ENCODE results near the gene MC2R. TPM values are rescaled to one million over a fixed set of nuclear protein-coding genes. Genes with fewer than 3 reads are reported as not detected.
"Not testable (repeated sequence)": the region's sequence is repeated elsewhere in the genome, so short reads cannot be mapped to it uniquely, and the experiment has no call there.

The MC2R gene
- total RNA-seq, 1 experiment from 2014 or later: not detected

DNA sequence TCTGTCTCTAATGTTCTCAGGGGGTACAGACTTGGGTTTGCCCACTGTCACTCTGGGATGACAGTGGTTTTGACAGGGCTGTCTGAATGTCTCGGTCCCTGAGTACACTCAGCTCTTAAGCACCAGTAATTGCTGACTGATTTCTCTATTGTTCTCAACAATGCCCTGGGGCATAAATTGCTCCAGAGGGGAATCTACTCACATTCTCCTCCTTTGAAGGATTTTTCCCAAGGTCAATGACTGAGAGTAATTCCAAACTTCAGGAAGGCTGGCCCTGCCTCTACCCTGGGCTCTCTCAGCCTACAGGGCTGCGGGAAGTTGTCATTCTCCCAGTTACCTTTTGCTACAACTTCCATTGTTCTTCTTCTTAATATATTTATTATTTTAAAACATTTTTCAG is 36.5 kb downstream of the MC2R start:
- Histone ChIP-seq H3K4me1 (no peaks in the 10 kb centered on the region), H3K4me3 (no peak overlapping the region), H3K27ac (no peak overlapping the region), H3K36me3 (no peaks in the 10 kb centered on the region), H3K9me3 (replicated peaks) (no peaks in the 10 kb centered on the region), H3K27me3 (no peaks in the 10 kb centered on the region)
- no peak for DNase-seq

DNA sequence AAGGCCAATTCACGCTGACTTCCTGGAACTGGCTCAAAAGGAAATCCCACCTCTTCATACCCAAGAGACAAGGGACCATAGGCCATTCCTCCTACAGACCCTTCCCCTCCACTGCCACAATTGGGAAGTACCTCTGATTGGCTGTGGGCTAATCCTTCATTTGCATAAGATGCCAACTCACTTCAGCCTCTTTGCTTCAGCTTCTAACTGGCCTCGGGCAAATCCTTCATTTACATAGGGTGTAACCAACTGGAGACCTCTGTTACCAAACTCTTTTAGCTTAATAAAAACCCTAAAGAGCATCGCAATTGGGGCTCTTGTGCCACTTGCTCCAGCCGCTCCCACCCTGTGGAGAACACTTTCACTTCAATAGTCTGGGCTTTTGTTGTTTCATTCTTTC is 38.2 kb downstream of the MC2R start:
- Histone ChIP-seq H3K27ac (no peak overlapping the region), H3K27me3 (no peaks in the 10 kb centered on the region), H3K36me3 (no peaks in the 10 kb centered on the region), H3K4me3 (no peak overlapping the region), H3K4me1 (no peaks in the 10 kb centered on the region), H3K9me3 (replicated peaks) (no peaks in the 10 kb centered on the region)
- DNase-seq: peak in 1 of 2 experiments; percentile 3

DNA sequence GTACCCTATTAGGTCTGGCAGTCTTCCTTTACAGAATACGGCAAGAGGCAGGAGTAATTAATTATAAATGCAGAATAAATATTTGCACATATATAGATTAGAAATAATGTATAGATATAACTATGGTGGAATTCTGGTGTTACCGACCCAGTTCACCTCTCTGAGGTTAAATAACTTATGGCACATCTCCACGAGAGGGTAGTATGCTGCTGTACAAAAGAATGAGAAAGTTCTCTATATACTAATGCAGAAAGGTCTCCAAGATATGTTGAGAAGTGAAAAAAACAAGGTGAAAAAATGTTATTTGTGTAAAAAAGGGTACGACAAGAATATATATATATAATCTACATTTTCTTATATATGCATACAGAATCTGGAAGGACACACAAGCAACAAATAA is 40.8 kb downstream of the MC2R start:
- no peaks in the 10 kb centered on the region for H3K4me1 ChIP-seq
- H3K4me3 ChIP-seq: no peak overlapping the region
- DNase-seq: no peak

DNA sequence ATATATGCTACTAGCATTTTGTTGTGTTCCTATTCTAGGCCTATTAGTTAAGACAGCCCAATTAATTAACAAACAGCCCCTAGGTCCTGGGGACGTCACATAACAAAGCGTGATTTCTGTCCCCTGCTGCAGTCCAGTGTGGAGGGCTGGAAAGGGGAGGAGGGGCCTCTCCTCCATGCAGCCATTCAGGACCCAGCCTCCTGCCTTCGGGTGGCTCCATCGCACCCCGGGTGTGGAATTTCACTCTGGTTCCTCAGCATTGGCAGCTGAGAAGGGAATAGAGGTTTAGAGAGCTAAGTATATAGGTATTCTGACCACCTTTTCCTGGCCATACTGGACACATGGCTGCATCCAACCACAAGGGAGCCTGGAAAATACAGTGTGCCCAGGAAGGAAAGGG is 42.4 kb downstream of the MC2R start:
- Histone ChIP-seq H3K27ac (no peak overlapping the region), H3K27me3 (no peaks in the 10 kb centered on the region), H3K4me1 (no peaks in the 10 kb centered on the region), H3K4me3 (no peak overlapping the region), H3K9me3 (replicated peaks) (no peaks in the 10 kb centered on the region), H3K36me3 (no peaks in the 10 kb centered on the region)
- no peak for DNase-seq

More for the DNA sequence above, 40.8 kb downstream of the MC2R start:
- Histone ChIP-seq H3K27ac (no peak overlapping the region), H3K9me3 (replicated peaks) (no peaks in the 10 kb centered on the region), H3K36me3 (no peaks in the 10 kb centered on the region), H3K27me3 (no peaks in the 10 kb centered on the region)

DNA sequence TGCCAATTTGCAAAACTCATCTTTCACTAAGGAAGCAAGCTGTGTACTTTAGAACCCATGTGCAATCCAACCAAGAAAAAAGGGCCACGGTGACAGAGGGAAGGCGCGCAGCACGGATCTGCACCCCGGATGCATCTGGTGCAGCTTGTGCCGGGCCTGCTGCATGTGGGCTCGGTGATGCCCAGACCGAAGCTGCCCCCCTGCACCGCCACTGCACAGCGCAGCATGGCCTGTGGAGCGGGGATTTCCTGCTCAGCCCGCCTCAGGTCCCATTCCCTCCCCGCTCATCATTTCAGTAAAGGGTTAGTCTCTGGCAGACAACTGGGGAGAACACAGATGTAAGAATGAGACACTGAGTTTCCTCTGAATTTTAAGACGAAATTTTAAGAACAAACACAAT is 43.0 kb downstream of the MC2R start:
- Histone ChIP-seq H3K36me3 (no peaks in the 10 kb centered on the region), H3K4me1 (no peaks in the 10 kb centered on the region), H3K4me3 (no peak overlapping the region), H3K27ac (no peak overlapping the region), H3K27me3 (no peaks in the 10 kb centered on the region), H3K9me3 (replicated peaks) (no peaks in the 10 kb centered on the region)
- DNase-seq: no peak

DNA sequence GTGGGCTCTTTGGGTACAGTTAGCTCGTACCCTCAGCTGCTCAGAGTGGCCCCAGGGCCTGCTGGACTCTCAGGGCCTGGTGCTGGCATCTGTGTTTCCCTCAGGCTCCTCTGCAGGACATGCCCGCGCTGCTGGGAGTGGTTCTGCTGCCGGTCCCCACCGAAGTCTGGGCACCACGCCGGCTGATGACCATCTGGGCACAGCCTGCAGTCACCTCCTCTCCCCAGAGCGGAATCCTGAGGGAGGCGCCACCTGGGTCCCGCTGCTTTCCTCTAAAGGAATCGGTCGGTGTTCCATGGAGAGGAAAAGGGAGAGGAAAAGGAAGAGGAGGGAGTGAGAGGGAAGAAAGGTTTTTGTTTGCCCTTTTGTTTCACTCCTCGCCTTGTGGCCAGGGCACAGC is 43.6 kb downstream of the MC2R start:
- Histone ChIP-seq H3K36me3 (no peaks in the 10 kb centered on the region), H3K4me1 (no peaks in the 10 kb centered on the region), H3K27ac (no peak overlapping the region), H3K27me3 (no peaks in the 10 kb centered on the region), H3K9me3 (replicated peaks) (no peaks in the 10 kb centered on the region), H3K4me3 (no peak overlapping the region)
- no peak for DNase-seq

DNA sequence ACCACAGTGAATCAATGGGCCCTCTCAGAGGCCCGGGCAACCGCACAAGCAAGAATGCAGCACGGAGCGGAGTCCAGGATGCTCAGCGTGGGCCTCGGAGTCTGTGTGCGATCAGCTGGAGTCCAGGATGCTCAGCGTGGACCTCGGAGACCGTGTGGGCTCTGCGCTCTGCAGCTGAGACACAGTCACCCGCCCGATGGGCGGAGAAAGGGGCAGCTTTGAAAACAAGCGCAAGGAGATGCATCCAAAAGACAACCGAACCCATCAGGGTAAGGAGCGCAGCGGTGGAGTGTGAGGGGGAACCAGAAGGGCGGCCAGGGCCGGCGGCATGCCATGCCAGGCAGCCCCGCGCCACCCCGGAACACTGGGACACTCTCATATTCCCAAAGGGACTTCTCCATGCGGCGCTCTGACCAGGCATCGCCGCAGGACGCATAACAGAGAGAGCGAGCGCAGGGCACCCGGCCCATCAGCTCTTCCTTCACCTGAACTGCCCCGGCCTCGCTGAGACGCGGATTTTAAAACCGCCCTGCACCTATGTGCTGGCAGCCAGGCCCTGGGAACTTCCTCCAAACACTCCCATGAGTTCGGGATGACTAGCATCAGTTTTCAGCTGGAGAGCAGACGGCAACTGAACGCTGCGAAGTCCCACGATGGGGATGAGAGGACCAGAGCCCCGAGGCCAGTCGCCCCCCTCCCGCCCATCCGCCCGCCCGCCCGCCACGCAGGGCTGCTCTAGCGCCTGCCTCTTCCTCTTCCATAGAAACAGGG is 46.6 kb downstream of the MC2R start:
- no peak for DNase-seq
- H3K4me1 ChIP-seq: no peaks in the 10 kb centered on the region
- no peak overlapping the region for H3K4me3 ChIP-seq
- no peaks in the 10 kb centered on the region for H3K27me3 ChIP-seq
- H3K27ac ChIP-seq: no peak overlapping the region
- no peaks in the 10 kb centered on the region for H3K36me3 ChIP-seq
- no peaks in the 10 kb centered on the region for H3K9me3 ChIP-seq (replicated peaks)

DNA sequence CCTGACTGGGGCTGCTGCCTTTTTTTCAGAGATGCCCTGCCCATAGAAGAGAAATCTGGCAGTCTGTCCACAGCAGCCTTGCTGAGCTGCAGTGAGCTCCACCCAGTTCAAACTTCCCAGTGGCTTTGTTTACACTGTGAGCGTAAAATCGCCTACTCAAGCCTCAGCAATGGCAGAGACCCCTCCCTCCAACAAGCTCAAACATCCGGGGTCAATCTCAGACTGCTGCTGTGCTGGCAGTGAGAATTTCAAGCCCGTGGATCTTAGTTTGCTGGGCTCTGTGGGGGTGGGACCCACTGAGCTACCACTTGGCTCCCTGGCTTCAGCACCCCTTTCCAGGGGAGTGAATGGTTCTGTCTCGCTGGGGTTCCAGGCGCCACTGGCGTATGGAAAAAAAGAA is 52.4 kb downstream of the MC2R start:
- not testable (repeated sequence) for H3K4me1 ChIP-seq; H3K9me3 ChIP-seq (replicated peaks); H3K27ac ChIP-seq; H3K27me3 ChIP-seq; H3K36me3 ChIP-seq; DNase-seq; H3K4me3 ChIP-seq

DNA sequence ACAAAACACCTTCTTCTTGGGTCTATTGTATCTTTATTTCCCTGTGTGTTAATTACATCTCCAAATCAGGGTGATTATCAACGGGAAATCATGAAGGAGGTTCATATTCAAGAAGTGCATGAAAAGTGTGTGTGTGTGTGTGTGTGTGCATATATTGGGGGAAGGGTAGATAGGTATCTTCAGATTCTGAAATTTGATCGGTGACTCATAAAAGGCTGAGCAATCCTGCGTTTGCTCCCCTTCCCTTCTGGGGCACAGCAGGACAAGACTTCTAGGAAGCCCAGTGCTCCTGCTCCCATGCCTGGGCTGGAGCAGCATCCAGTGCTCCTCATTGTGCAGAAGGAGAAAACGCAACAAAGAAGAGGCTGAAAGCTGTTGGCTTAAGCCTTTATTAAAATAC is 65.5 kb downstream of the MC2R start:
- Histone ChIP-seq H3K9me3 (replicated peaks) (no peaks in the 10 kb centered on the region), H3K27me3 (no peaks in the 10 kb centered on the region), H3K36me3 (no peaks in the 10 kb centered on the region), H3K27ac (no peak overlapping the region), H3K4me3 (no peak overlapping the region), H3K4me1 (no peaks in the 10 kb centered on the region)
- DNase-seq: no peak

DNA sequence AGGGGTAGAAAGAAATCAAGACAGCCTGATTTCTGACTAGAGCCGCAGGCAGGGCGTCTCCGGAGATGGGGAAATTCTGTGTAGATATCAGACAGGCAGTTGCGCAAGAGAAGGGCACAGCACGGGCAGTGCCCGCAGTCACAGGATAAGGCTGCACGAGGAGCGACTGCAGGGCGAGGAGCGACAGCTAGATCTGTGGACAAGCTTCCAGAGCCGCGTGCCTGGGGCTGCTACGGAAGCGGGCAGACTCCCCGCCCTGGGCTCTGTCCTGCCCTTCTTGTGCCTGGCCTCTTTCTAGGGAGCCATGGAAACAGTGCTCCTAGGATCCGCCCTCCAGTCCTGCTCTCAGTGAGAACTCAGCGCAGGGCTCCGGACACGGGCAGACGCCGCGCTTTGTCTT is 78.8 kb downstream of the MC2R start:
- no peaks in the 10 kb centered on the region for H3K36me3 ChIP-seq
- H3K4me1 ChIP-seq: no peaks in the 10 kb centered on the region
- H3K27me3 ChIP-seq: no peaks in the 10 kb centered on the region
- no peak overlapping the region for H3K27ac ChIP-seq
- H3K9me3 ChIP-seq (replicated peaks): no peaks in the 10 kb centered on the region
- DNase-seq: no peak
- H3K4me3 ChIP-seq: no peak overlapping the region

DNA sequence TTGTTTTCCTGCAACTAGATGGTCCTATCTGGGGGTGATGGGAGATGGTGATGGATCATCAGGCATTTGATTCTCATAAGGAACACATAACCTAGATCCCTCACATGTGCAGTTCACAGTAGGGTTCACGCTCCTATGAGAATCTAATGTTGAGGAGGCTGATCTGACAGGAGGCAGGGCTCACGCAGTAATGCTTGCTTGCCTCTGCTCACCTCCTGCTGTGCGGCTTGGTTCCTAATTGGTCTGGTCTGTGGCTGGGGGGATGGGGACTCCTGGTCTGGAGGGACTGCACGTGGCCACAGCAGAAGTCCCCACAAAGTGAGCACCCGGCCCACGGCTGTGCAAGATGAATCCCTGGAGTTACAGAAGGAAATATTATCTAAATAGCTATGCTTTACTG is 80.1 kb downstream of the MC2R start:
- no peak overlapping the region for H3K27ac ChIP-seq
- DNase-seq: no peak
- no peaks in the 10 kb centered on the region for H3K4me1 ChIP-seq
- no peak overlapping the region for H3K4me3 ChIP-seq
- H3K36me3 ChIP-seq: no peaks in the 10 kb centered on the region
- no peaks in the 10 kb centered on the region for H3K27me3 ChIP-seq
- no peaks in the 10 kb centered on the region for H3K9me3 ChIP-seq (replicated peaks)

DNA sequence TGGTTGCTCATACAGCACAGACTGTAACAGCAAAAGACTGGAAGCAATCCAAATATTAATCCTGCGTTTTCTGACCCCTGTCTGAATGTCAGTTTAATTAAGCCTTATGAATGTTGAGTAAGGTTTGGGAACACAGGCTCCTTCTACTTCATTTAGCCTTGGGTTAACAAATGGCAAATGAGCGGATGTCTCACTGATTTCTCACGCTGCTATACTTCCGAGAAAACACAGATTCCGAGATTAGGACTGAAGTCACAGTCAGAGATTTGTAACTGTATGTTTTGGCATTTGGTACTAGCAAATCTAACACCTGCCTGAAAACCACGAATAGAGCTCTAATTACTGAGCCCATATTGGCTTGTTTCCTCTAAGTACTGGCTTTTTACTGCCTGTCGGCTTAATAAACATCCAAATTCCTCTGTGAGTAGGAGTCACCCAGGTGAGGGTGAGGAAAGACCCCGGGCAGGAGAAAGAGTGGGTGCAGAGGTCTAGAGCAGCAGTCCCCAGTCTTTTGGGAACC is 80.8 kb downstream of the MC2R start:
- Histone ChIP-seq H3K9me3 (replicated peaks) (no peaks in the 10 kb centered on the region), H3K4me1 (no peaks in the 10 kb centered on the region), H3K4me3 (no peak overlapping the region), H3K27me3 (no peaks in the 10 kb centered on the region), H3K36me3 (no peaks in the 10 kb centered on the region), H3K27ac (no peak overlapping the region)
- DNase-seq: peak in 1 of 2 experiments; percentile 4

Other genes starting within 250 kb of the MC2R start
- 17.4 and 18.1 TPM in 2 replicates for gene FAM210A, start 189.0 kb downstream of the MC2R start, total RNA-seq (2014; rRNA removed; shearing (Covaris generic))
- gene RNMT, start 188.9 kb downstream of the MC2R start, total RNA-seq (2014; rRNA removed; shearing (Covaris generic)): 21.7 and 28.2 TPM in 2 replicates
- not detected in 2 replicates for gene MC5R, start 91.4 kb downstream of the MC2R start, total RNA-seq (2014; rRNA removed; shearing (Covaris generic))
- 20.0 and 26.2 TPM in 2 replicates for gene ZNF519, start 216.9 kb upstream of the MC2R start, total RNA-seq (2014; rRNA removed; shearing (Covaris generic))

Data from SJCRH30 (cell line).